Naive B cell (primary cell): Measurements from ENCODE around the gene TMEM87B. TPM values are rescaled to one million over a fixed set of nuclear protein-coding genes. Genes with fewer than 3 reads are reported as not detected.
"Not testable (repeated sequence)": the region's sequence is repeated elsewhere in the genome, so short reads cannot be mapped to it uniquely, and the experiment has no call there.

Experiments
- ATAC-seq, 2 donors: fragments of 150-1000 bp; cut with Tn5 transposase; 2 replicates each; pipeline ENCODE4 v1.10.0; 2021; ENCODE audit warnings: low read depth in 2 of 2, mild to moderate bottlenecking in 2 of 2, moderate library complexity in 2 of 2
- DNase-seq: peaks from one replicate; pipeline ENCODE4 v3.0.0; 2022
- H3K27ac Mint-ChIP-seq, 6 donors: one replicate each; pipeline ENCODE4 v1.8.0; 2020 to 2022; ENCODE audit warnings: mild to moderate bottlenecking in 6 of 6, mixed read lengths in 6 of 6, moderate library complexity in 5 of 6, inconsistent platforms in 2 of 6
- H3K27me3 Mint-ChIP-seq, 3 donors: one replicate each; pipeline ENCODE4 v1.8.0; 2021 to 2022; ENCODE audit warnings: mixed read lengths in 3 of 3, mild to moderate bottlenecking in 1 of 3
- H3K36me3 Mint-ChIP-seq, 2 donors: one replicate each; pipeline ENCODE4 v1.8.0; 2020 to 2022; ENCODE audit warnings: mixed read lengths in 2 of 2, inconsistent platforms in 1 of 2, mild to moderate bottlenecking in 1 of 2
- H3K4me1 Mint-ChIP-seq, 3 donors: one replicate each; pipeline ENCODE4 v1.8.0; 2020 to 2022; ENCODE audit warnings: mixed read lengths in 3 of 3, inconsistent platforms in 1 of 3, mild to moderate bottlenecking in 1 of 3, moderate library complexity in 1 of 3
- H3K4me3 Mint-ChIP-seq, 8 donors: one replicate each; pipeline ENCODE4 v1.8.0; 2020 to 2022; ENCODE audit warnings: mild to moderate bottlenecking in 8 of 8, mixed read lengths in 8 of 8, moderate library complexity in 8 of 8, inconsistent platforms in 2 of 8
- H3K9me3 Mint-ChIP-seq, 7 donors: one replicate each; pipeline ENCODE4 v1.8.0; 2020 to 2022; ENCODE audit warnings: mixed read lengths in 7 of 7, mild to moderate bottlenecking in 5 of 7, inconsistent platforms in 2 of 7, moderate library complexity in 1 of 7
- polyA plus RNA-seq, 6 donors: library from polyadenylated mRNA; unstranded; fragments of 300-500 nt; fragmentation: Illumina TruSeq; gene quantifications; one replicate each; pipeline ENCODE4 v1.2.3, GENCODE V29; 2021; ENCODE audit warnings: low read depth in 6 of 6

The TMEM87B gene
- polyA plus RNA-seq, 6 donors from 2014 or later: 5.3 to 12.6 (median 9.5) TPM

- Mint-ChIP-seq H3K36me3 (peaks cover 20% of the 10 kb centered on the region in 2 donors), H3K4me1 (no peaks in the 10 kb centered on the region), H3K9me3 (peaks cover 4 to 17% (median 11%) of the 10 kb centered on the region in 7 donors), H3K27ac (peak overlapping the region in 1 of 6 donors; percentile 33), H3K27me3 (no peaks in the 10 kb centered on the region), H3K4me3 (no peak overlapping the region)
- ATAC-seq (no peak), DNase-seq (peak; percentile 29)
These were observed 66.7 kb downstream of the TMEM87B start for GRCh38 chr2:112121682-112122254.

- no peak for ATAC-seq
- Mint-ChIP-seq H3K9me3 (peaks cover 9 to 63% (median 31%) of the 10 kb centered on the region in 7 donors), H3K27ac (no peak overlapping the region), H3K4me3 (no peak overlapping the region), H3K27me3 (no peaks in the 10 kb centered on the region), H3K4me1 (no peaks in the 10 kb centered on the region), H3K36me3 (peaks cover 5 to 12% of the 10 kb centered on the region in 2 donors)
- no peak for DNase-seq
These were observed 74.0 kb downstream of the TMEM87B start for GRCh38 chr2:112129060-112129459.

GRCh38 chr2:112133344-112133743, 78.3 kb downstream of the TMEM87B start:
- Mint-ChIP-seq H3K9me3 (peaks cover 5 to 34% (median 8%) of the 10 kb centered on the region in 7 donors), H3K27ac (no peak overlapping the region), H3K36me3 (peaks cover 4 to 5% of the 10 kb centered on the region in 2 donors), H3K4me3 (no peak overlapping the region), H3K27me3 (peaks cover 7 to 26% (median 8%) of the 10 kb centered on the region in 3 donors), H3K4me1 (peaks cover 7 to 10% (median 8%) of the 10 kb centered on the region in 3 donors)
- ATAC-seq (no peak), DNase-seq (no peak)

GRCh38 chr2:112134120-112134519, 79.1 kb downstream of the TMEM87B start:
- peaks cover 5 to 28% (median 8%) of the 10 kb centered on the region in 7 donors for H3K9me3 Mint-ChIP-seq
- H3K4me3 Mint-ChIP-seq: no peak overlapping the region
- no peak for DNase-seq
- H3K36me3 Mint-ChIP-seq: peaks cover 4 to 5% of the 10 kb centered on the region in 2 donors
- H3K4me1 Mint-ChIP-seq: peaks cover 7 to 13% (median 8%) of the 10 kb centered on the region in 3 donors
- H3K27me3 Mint-ChIP-seq: peaks cover 7 to 30% (median 8%) of the 10 kb centered on the region in 3 donors
- no peak overlapping the region for H3K27ac Mint-ChIP-seq
- ATAC-seq: no peak

- Mint-ChIP-seq H3K4me1 (peaks cover 7 to 18% (median 8%) of the 10 kb centered on the region in 3 donors), H3K4me3 (peak overlapping the region in 2 of 8 donors; percentile 9 to 61), H3K27ac (no peak overlapping the region), H3K9me3 (peaks cover 5 to 25% (median 8%) of the 10 kb centered on the region in 7 donors), H3K27me3 (peaks cover 7 to 40% (median 16%) of the 10 kb centered on the region in 3 donors), H3K36me3 (peaks cover 4 to 5% of the 10 kb centered on the region in 2 donors)
- ATAC-seq (no peak), DNase-seq (no peak)
These were observed 81.0 kb downstream of the TMEM87B start for GRCh38 chr2:112136096-112136495.

GRCh38 chr2:112137516-112138158, 82.6 kb downstream of the TMEM87B start:
- peaks cover 16 to 56% (median 23%) of the 10 kb centered on the region in 3 donors for H3K27me3 Mint-ChIP-seq
- peak; percentile 69 to 91 for ATAC-seq
- peak overlapping the region; percentile 63 to 85 (median 77) for H3K4me3 Mint-ChIP-seq
- peak overlapping the region in 1 of 6 donors; percentile 69 for H3K27ac Mint-ChIP-seq
- H3K4me1 Mint-ChIP-seq: peaks cover 7 to 18% (median 8%) of the 10 kb centered on the region in 3 donors
- peaks cover 2 to 11% (median 4%) of the 10 kb centered on the region in 7 donors for H3K9me3 Mint-ChIP-seq
- H3K36me3 Mint-ChIP-seq: peaks cover 0 to 4% of the 10 kb centered on the region in 2 donors
- DNase-seq: no peak

- peaks cover 21 to 60% (median 26%) of the 10 kb centered on the region in 3 donors for H3K27me3 Mint-ChIP-seq
- DNase-seq (no peak), ATAC-seq (no peak)
- no peaks in the 10 kb centered on the region for H3K36me3 Mint-ChIP-seq
- peaks cover 0 to 3% (median 1%) of the 10 kb centered on the region in 7 donors for H3K9me3 Mint-ChIP-seq
- H3K27ac Mint-ChIP-seq: peak within 1 kb of the TSS in 1 of 6 donors; percentile 69
- H3K4me1 Mint-ChIP-seq: peaks cover 7 to 18% (median 8%) of the 10 kb centered on the region in 3 donors
- peak within 1 kb of the TSS; percentile 63 to 85 (median 77) for H3K4me3 Mint-ChIP-seq
These were observed 83.3 kb downstream of the TMEM87B start, which contains the start of gene FBLN7 for GRCh38 chr2:112138159-112139032. FBLN7 (plus strand) TSS chr2:112138385; CDS start chr2:112138656, 271 bp downstream.

GRCh38 chr2:112139033-112139614, 84.1 kb downstream of the TMEM87B start:
- not testable (repeated sequence) for H3K4me3 Mint-ChIP-seq, H3K9me3 Mint-ChIP-seq, H3K36me3 Mint-ChIP-seq, DNase-seq, H3K27ac Mint-ChIP-seq, ATAC-seq
- Mint-ChIP-seq H3K4me1 (peaks cover 7 to 18% (median 8%) of the 10 kb centered on the region in 3 donors), H3K27me3 (peaks cover 21 to 60% (median 26%) of the 10 kb centered on the region in 3 donors)

- not testable (repeated sequence) for H3K27ac Mint-ChIP-seq, H3K36me3 Mint-ChIP-seq, ATAC-seq, H3K9me3 Mint-ChIP-seq, DNase-seq
- H3K4me1 Mint-ChIP-seq: peaks cover 7 to 18% (median 8%) of the 10 kb centered on the region in 3 donors
- peaks cover 21 to 60% (median 26%) of the 10 kb centered on the region in 3 donors for H3K27me3 Mint-ChIP-seq
- peak overlapping the region in 1 of 8 donors; percentile 21 for H3K4me3 Mint-ChIP-seq
These were observed 84.7 kb downstream of the TMEM87B start for GRCh38 chr2:112139661-112140204.

- peaks cover 0 to 3% (median 0%) of the 10 kb centered on the region in 7 donors for H3K9me3 Mint-ChIP-seq
- H3K4me3 Mint-ChIP-seq: peak overlapping the region in 6 of 8 donors; percentile 12 to 65 (median 24)
- H3K4me1 Mint-ChIP-seq: peaks cover 7 to 18% (median 8%) of the 10 kb centered on the region in 3 donors
- DNase-seq: no peak
- no peak for ATAC-seq
- H3K36me3 Mint-ChIP-seq: no peaks in the 10 kb centered on the region
- peaks cover 21 to 60% (median 30%) of the 10 kb centered on the region in 3 donors for H3K27me3 Mint-ChIP-seq
- H3K27ac Mint-ChIP-seq: no peak overlapping the region
These were observed 85.2 kb downstream of the TMEM87B start for GRCh38 chr2:112140205-112140802.

- Mint-ChIP-seq H3K9me3 (peaks cover 0 to 3% (median 0%) of the 10 kb centered on the region in 7 donors), H3K4me3 (peak overlapping the region in 3 of 8 donors; percentile 19 to 45 (median 22)), H3K36me3 (no peaks in the 10 kb centered on the region), H3K27ac (peak overlapping the region in 1 of 6 donors; percentile 51), H3K4me1 (peaks cover 7 to 18% (median 8%) of the 10 kb centered on the region in 3 donors), H3K27me3 (peaks cover 21 to 54% (median 30%) of the 10 kb centered on the region in 3 donors)
- ATAC-seq: no peak
- no peak for DNase-seq
These were observed 86.0 kb downstream of the TMEM87B start for GRCh38 chr2:112140899-112141625.
